ENCODE data around the gene GPS1.

The GPS1 gene

DNA sequence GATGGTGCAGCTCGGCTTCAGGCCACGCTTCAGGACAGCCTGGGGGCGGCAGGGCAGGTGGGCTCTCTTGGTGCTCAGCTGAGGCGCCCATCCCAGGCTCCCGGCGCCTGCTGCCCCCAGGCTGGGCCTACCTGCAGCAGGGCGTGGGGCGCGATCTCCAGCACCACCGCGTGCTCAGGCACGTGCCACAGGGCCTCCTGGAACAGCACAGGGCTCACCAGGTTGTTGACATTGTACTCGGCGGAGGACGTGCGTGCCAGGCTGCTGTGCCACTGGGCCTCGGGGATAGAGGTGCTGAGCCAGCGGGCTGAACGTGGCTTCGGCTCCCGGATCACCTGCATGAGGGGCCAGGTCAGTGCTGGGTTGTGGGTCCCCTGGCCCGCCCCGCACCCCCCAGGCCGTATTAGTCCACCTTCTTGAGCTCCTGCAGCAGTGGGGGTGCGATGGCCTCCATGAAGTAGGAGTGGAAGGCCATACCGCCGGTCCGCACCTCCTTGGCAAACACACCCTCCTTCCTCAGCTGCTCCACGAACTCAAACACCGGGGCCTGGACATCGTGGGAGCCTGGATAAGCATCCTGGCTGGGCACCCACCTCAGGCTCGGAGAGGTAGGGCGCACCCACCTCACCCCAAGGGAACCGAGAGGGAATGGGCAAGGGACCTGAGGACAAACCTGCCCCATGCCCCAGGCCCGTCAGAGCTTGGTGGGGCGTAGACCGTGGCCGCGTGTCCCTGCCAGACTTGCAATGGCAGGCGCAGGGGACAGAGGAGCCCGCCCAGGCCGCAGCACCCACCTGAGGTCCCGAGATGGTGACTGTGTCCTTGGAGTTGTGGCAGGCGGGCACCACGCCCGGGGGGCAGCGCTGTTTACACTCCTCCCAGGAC, 37.4 kb downstream of the GPS1 start:
- in situ Hi-C loops (cut with MboI; ENCODE audit: low sequenced_read_pairs): no loop called here
- peaks cover 98% of the 10 kb centered on the region for H3K36me3 ChIP-seq (replicated peaks)
- H3K9me3 ChIP-seq: no peaks in the 10 kb centered on the region
- DNase-seq (ENCODE audit: low spot score in 2 of 2): no peak
- H3K4me3 ChIP-seq: no peak overlapping the region
- no peaks in the 10 kb centered on the region for H3K27me3 ChIP-seq (ENCODE audit: low read depth)
- no peaks in the 10 kb centered on the region for H3K4me1 ChIP-seq

DNA sequence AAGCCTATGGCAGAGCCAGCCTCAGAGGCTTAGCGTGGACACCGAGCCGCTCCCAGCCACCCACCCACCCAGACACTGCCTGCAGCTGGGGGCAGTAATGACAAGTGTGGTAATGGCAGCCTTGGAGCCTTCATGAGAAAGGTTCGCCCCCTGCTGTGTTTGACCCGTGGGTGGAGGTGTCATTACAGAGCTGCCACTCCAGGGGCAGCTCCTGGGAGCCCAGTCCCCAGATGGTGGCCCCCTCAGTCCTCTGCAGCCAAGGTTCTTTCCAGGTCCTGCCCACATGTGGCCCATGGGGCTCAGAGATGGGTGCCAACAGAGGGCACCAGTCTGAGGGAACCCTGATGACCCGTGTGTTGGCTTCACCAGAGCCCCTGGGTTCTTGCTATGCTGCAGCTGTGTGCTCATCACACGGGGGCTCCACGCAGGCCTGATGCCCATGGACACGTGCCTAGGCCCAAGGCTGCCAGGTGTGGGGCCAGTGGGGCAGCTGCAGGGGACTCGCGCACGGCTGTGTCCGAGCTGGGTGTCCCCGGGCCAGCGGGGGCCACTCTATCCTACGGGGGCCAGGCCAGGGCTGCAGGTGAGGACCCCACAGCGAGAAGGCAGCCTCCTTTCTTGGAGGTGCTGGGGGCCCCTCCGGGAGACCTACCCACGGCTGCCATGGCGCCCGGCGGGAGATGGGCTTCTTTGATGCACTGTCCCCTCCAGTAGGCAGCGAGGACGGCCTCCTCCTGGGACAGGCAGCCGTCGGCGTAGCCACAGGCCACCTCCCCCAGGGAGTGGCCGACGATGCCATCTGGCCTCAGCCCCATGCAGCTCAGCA, 38.2 kb downstream of the GPS1 start:
- in situ Hi-C loops (cut with MboI; ENCODE audit: low sequenced_read_pairs): no loop called here
- Histone ChIP-seq H3K27me3 (ENCODE audit: low read depth) (no peaks in the 10 kb centered on the region), H3K36me3 (replicated peaks) (peaks cover 96% of the 10 kb centered on the region), H3K9me3 (no peaks in the 10 kb centered on the region), H3K4me1 (no peaks in the 10 kb centered on the region), H3K4me3 (no peak overlapping the region)
- DNase-seq (ENCODE audit: low spot score in 2 of 2): peak in 1 of 2 experiments; percentile 14

DNA sequence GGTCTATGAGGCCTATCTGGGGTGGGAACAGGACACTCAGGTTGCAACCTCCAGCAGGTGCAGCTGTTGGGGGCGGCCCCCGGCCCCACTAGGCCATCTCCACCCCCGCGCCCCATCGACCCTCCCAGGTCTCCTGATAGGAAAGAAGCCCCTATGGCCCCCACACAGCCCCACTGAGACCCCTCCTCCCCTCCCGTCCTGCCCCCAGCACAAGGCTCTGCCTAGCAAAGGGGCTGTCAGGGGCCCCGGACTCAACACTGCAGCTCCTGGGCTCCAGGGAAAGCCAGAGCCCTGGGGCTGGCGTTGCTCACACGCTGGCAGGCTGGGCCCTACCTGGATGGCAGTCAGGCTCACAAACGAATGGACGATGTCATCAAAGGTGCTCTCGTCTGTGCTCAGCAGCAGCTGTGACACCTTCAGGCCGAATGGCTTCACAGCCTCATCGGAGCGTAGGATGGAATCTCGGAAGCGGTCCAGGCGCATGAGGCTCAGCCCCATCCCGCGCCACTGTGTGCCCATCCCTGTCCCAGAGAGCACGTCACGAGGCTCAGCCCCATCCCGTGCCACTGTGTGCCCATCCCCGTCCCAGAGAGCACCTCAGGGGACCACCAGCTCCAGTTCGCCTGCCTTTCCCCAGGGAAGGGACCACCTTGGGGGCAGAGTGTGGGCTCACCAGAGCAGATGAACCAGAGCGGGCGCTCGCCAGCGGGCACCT, 39.0 kb downstream of the GPS1 start:
- in situ Hi-C loops (cut with MboI; ENCODE audit: low sequenced_read_pairs): no loop called here
- no peaks in the 10 kb centered on the region for H3K27me3 ChIP-seq (ENCODE audit: low read depth)
- no peak overlapping the region for H3K4me3 ChIP-seq
- no peak for DNase-seq (ENCODE audit: low spot score in 2 of 2)
- H3K9me3 ChIP-seq: no peaks in the 10 kb centered on the region
- no peaks in the 10 kb centered on the region; the same call in 1 of the 2 replicates for H3K4me1 ChIP-seq
- peaks cover 96% of the 10 kb centered on the region for H3K36me3 ChIP-seq (replicated peaks)

- Histone ChIP-seq H3K27me3 (ENCODE audit: low read depth) (no peaks in the 10 kb centered on the region), H3K9me3 (no peaks in the 10 kb centered on the region), H3K4me3 (no peak overlapping the region), H3K4me1 (peaks cover 6% of the 10 kb centered on the region), H3K36me3 (replicated peaks) (peaks cover 96% of the 10 kb centered on the region)
- DNase-seq (ENCODE audit: low spot score in 2 of 2): peak in 1 of 2 experiments; percentile 9
- in situ Hi-C loops (cut with MboI; ENCODE audit: low sequenced_read_pairs): no loop called here
Observed at GRCh38 chr17:82091264-82092066, 39.8 kb downstream of the GPS1 start.

DNA sequence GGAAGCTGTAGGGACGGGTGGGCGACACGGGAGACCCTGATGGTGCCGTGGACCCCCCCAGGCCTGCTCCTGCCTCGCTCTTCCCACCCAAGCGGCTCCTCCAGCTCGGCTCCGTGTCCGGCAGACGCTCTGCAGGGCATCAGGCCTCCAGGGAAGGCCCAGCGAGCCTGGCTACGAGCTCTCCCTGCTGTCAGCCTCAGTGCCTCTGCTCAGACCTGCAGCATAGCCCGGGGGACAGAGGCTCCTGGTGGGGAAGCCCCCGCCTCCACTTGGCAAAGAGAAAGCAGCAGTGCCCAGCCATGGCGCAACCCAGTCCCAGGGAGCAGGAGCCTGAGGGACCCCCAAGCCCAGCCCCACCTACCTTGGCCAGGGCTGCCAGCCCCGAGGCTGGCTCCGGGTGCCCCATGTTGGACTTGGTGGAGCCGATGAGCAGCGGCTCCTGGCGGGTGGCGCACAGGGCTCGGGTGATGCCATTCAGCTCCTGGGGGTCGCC, 40.4 kb downstream of the GPS1 start:
- in situ Hi-C loops (cut with MboI; ENCODE audit: low sequenced_read_pairs): no loop called here

DNA sequence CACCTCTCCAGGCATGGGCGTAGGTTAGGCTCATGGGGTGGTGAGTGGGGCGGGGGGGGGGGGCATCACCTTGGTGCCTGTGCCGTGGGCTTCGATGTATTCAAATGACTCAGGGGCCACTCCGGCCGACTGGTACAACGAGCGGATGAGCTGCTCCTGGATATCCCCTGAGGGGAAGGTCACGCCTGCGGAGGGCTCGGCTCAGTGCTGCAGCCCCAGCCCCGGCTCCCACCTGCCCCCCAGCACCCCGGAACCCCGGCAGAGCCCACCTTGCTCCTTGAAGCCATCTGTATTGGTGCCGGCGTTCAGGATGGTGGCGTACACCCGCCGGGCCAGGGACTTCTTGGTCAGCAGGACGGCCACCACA, 40.9 kb downstream of the GPS1 start:
- Histone ChIP-seq H3K27me3 (ENCODE audit: low read depth) (no peaks in the 10 kb centered on the region), H3K4me3 (no peak overlapping the region), H3K36me3 (replicated peaks) (peaks cover 96% of the 10 kb centered on the region), H3K4me1 (peaks cover 9% of the 10 kb centered on the region), H3K9me3 (no peaks in the 10 kb centered on the region)
- in situ Hi-C loops (cut with MboI; ENCODE audit: low sequenced_read_pairs): no loop called here
- DNase-seq (ENCODE audit: low spot score in 2 of 2): peak in 1 of 2 experiments; percentile 7

More for the DNA sequence above, 40.4 kb downstream of the GPS1 start:
- peaks cover 9% of the 10 kb centered on the region for H3K4me1 ChIP-seq
- no peak overlapping the region for H3K4me3 ChIP-seq
- H3K36me3 ChIP-seq (replicated peaks): peaks cover 96% of the 10 kb centered on the region
- H3K27me3 ChIP-seq (ENCODE audit: low read depth): no peaks in the 10 kb centered on the region
- no peaks in the 10 kb centered on the region for H3K9me3 ChIP-seq
- DNase-seq (ENCODE audit: low spot score in 2 of 2): no peak

DNA sequence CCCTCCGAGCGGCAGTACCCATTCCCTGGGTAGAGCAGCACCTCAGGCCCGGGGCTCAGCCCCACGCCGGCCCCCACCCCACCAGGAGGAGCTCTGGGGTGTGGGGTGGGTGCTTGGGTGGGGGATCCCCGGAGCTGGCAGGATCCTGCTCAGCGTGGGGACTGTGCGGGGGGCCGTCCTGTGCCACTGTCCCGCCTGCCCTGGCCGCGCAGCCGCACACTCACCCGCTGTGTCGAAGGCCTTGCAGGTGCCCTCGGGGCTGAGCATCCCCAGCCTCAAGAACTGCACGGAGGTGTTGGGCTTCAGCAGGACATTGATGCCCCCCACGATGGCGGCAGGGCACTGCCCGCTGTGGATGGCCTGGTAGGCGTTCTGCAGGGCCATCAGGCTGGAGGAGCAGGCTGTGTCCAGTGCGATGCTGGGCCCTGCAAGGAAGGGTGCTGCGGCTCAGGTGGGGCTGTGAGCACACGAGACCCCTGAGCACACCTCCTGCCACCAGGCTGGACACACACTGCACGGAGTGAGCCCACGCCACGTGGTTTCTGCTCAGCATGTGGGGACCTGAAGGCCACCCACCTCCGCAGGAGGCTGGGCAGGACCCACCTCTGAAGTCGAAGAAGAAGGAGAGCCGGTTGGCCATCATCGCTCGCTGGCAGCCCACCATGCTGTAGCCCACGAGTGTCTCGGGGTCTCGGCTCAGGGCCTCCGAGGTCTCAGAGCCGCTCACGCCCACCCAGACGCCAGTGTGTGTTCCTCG, 41.5 kb downstream of the GPS1 start:
- H3K4me1 ChIP-seq: peaks cover 9% of the 10 kb centered on the region
- peaks cover 94% of the 10 kb centered on the region for H3K36me3 ChIP-seq (replicated peaks)
- H3K4me3 ChIP-seq: no peak overlapping the region
- in situ Hi-C loops (cut with MboI; ENCODE audit: low sequenced_read_pairs): no loop called here
- no peaks in the 10 kb centered on the region for H3K9me3 ChIP-seq
- H3K27me3 ChIP-seq (ENCODE audit: low read depth): no peaks in the 10 kb centered on the region
- peak in 1 of 2 experiments; percentile 7 for DNase-seq (ENCODE audit: low spot score in 2 of 2)

DNA sequence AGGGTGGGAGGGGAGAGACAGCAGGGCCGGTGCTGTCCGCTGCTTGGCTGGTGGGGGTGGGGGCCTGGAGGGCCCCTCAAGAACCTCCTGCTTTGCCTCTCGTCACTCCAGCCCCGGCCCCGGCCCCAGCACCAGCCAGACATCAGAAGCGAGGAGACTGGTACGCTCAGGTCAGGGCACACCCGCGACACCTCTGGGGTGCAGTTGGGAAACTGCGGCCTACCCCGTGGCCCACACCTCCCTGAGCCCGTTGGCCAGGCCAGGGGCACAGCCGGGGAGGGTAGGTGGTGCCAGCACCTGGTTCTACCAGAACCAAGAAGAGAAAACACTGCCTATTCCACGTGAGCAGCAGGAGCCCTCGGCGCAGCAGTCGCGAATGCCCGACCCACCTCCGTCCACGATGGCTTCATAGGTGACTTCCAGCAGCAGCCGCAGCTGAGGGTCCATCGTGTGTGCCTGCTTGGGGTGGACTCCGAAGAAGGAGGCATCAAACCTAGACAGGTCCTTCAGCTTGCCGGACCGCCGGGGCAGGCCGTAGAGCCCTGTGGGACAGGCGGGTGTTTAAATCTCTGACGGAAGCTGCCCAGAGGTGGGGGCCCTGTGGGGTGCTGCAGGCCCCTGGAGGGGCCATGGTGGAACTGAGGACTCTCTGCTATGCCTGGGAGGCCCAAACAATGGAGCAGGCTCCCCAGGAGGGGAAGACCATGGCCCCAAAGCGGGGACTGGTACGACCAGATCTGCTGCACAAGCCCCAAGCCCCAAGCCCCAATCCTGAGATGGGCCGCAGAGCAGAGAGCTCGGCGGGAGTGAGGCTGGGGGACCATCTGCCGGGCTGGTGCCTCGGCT, 43.5 kb downstream of the GPS1 start:
- H3K4me1 ChIP-seq: peaks cover 20% of the 10 kb centered on the region
- in situ Hi-C loops (cut with MboI; ENCODE audit: low sequenced_read_pairs): no loop called here
- no peaks in the 10 kb centered on the region for H3K9me3 ChIP-seq
- H3K27me3 ChIP-seq (ENCODE audit: low read depth): no peaks in the 10 kb centered on the region
- H3K4me3 ChIP-seq: no peak overlapping the region
- peak in 1 of 2 experiments; percentile 6 for DNase-seq (ENCODE audit: low spot score in 2 of 2)
- H3K36me3 ChIP-seq (replicated peaks): peaks cover 74% of the 10 kb centered on the region

DNA sequence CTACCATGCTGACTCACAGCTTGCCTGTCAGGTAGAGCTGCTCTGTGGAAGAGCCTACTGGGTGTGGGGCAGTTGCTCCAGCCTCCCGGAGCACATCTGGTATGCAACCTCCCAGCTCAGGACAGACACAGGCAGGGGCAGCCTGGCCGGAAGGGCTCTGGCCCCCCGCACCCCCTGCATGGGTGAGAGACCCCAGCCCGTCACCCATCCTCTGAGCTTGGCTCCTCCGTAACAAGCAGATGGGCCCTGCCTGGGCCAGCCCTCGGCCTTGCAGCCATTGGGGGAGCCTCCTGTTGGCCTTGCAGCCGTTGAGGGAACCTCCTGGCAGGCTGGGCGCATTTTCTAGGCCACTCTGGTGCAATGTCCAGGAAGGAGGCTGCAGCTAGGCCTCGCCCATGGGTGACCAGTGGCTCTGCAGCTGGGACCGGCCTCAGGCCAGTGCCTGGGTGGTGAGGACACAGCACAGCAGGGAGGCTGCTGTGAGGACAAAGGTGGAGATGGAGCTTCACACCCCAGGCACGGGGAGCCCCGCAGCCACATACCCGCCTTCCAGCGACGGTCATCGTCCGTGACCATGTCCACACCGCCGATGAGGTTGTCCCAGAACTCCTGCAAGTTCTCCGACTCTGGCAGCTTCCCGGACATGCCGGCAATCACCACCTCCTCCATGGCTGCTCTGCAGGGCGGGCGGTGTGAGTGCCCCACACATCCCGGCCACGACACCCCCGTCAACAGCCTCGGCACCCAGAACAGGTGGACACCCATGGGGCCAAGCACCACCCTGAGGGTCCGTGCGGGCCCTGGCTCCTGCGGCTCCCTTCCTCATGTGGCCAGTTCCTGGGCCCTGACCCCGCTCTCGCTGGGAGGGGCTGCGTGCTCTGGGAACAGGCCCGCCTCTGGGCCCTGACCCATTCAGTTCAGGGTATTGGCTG, 44.3 kb downstream of the GPS1 start:
- Histone ChIP-seq H3K9me3 (no peaks in the 10 kb centered on the region), H3K27me3 (ENCODE audit: low read depth) (no peaks in the 10 kb centered on the region), H3K36me3 (replicated peaks) (peaks cover 65% of the 10 kb centered on the region), H3K4me1 (peaks cover 22% of the 10 kb centered on the region), H3K4me3 (peak overlapping the region; percentile 74)
- DNase-seq (ENCODE audit: low spot score in 2 of 2): peak in 1 of 2 experiments; percentile 17
- in situ Hi-C loops (cut with MboI; ENCODE audit: low sequenced_read_pairs): no loop called here

DNA sequence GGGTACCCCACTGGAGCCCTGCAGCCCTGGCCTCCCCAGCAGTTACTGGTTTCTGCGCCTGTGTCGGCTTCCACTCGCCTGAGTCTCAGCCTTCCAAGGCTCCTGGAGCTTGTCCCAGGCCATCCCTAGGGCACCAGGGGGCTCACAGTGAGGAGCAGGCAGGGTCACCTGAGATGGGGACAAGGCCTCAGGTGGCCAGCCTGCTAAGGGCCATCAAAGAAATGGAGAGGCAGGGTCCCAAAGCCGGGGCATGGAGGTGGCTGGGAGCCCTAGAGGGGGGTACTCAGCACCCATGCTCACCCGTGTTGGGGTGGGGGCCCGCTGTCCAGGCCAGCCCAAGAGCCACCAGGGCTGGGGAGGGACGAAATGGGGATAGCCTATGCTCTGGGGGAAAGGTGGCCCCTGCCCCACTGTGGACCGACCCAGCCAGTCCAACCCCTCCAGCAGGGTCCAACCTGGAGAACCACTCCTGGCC, 45.0 kb downstream of the GPS1 start:
- no peaks in the 10 kb centered on the region for H3K27me3 ChIP-seq (ENCODE audit: low read depth)
- H3K9me3 ChIP-seq: no peaks in the 10 kb centered on the region
- H3K4me1 ChIP-seq: peaks cover 22% of the 10 kb centered on the region
- peak overlapping the region; percentile 74 for H3K4me3 ChIP-seq
- peaks cover 58% of the 10 kb centered on the region for H3K36me3 ChIP-seq (replicated peaks)
- peak in 1 of 2 experiments; percentile 12 for DNase-seq (ENCODE audit: low spot score in 2 of 2)
- in situ Hi-C loops (cut with MboI; ENCODE audit: low sequenced_read_pairs): no loop called here

All from HAP-1 (cell line).